ENCODE data around the gene IGLL5. TPM values are rescaled to one million over a fixed set of nuclear protein-coding genes. Genes with fewer than 3 reads are reported as not detected.

IGLL5 gene
- total and polyA plus RNA-seq, 5 experiments from 2014 or later = 0.27 to 2.4 (median 0.99) TPM; not detected in 1

Small RNA genes within 50 kb of the gene (microRNA-seq; reads per million reads assigned to microRNA genes)
- not detected for gene MIR5571 (ENCODE audit: borderline microRNAs expressed)

Other genes with a start within 250 kb of the IGLL5 start
- gene GGTLC2, start 243.2 kb upstream of the IGLL5 start, total RNA-seq = not detected
- not detected for gene GGTLC2, start 243.2 kb upstream of the IGLL5 start, polyA plus RNA-seq
- gene GNAZ, start 182.7 kb downstream of the IGLL5 start, total RNA-seq = under 1 TPM; 0.30 to 0.68 TPM
- under 1 TPM in 1 of 3 donors, not detected in 2; 0.48 TPM for gene GNAZ, start 182.7 kb downstream of the IGLL5 start, polyA plus RNA-seq